H9 (cell line): ENCODE results near the gene SEMA3D. TPM values are rescaled to one million over a fixed set of nuclear protein-coding genes. Genes with fewer than 3 reads are reported as not detected.

Experiments used
- DNase-seq: peaks from one replicate; pipeline ENCODE4 v3.0.0-alpha.2; 2017
- H2AFZ ChIP-seq: one replicate; pipeline ENCODE4 v1.6.1; 2013; ENCODE audit warnings: mild to moderate bottlenecking, low read length, control low read depth, moderate library complexity
- H2AK5ac ChIP-seq: 2 replicates; pipeline ENCODE4 v1.6.1; 2013; ENCODE audit warnings: low read length, control low read depth, mixed read lengths; ENCODE audit not compliant: insufficient read length
- H2BK120ac ChIP-seq: one replicate; pipeline ENCODE4 v1.6.1; 2013; ENCODE audit warnings: low read depth, mild to moderate bottlenecking, low read length, control low read depth, inconsistent platforms; ENCODE audit not compliant: poor library complexity, severe bottlenecking
- H2BK12ac ChIP-seq: 2 replicates; pipeline ENCODE4 v1.6.1; 2013; ENCODE audit warnings: low read length, control low read depth, mixed read lengths, low read depth; ENCODE audit not compliant: insufficient read length
- H2BK15ac ChIP-seq: 2 replicates; pipeline ENCODE4 v1.6.1; 2013; ENCODE audit warnings: low read depth, low read length, control low read depth
- H2BK20ac ChIP-seq: one replicate; pipeline ENCODE4 v1.6.1; 2013; ENCODE audit warnings: low read depth, mild to moderate bottlenecking, low read length, control low read depth, inconsistent platforms; ENCODE audit not compliant: poor library complexity, severe bottlenecking
- H2BK5ac ChIP-seq: 2 replicates; pipeline ENCODE4 v1.6.1; 2013; ENCODE audit warnings: low read length, control low read depth, mixed read lengths; ENCODE audit not compliant: insufficient read length
- H3K14ac ChIP-seq: 2 replicates; pipeline ENCODE4 v1.6.1; 2013; ENCODE audit warnings: low read length, control low read depth; ENCODE audit not compliant: insufficient read depth
- H3K18ac ChIP-seq: 2 replicates; pipeline ENCODE4 v1.6.1; 2013; ENCODE audit warnings: low read depth, mild to moderate bottlenecking, mixed read lengths, low read length, control low read depth; ENCODE audit not compliant: insufficient read length
- H3K23ac ChIP-seq: 2 replicates; pipeline ENCODE4 v1.6.1; 2013; ENCODE audit warnings: low read length, control low read depth, mixed read lengths, low read depth; ENCODE audit not compliant: insufficient read length
- H3K23me2 ChIP-seq: 2 replicates; pipeline ENCODE4 v1.6.1; 2013; ENCODE audit warnings: low read depth, mild to moderate bottlenecking, mixed read lengths, low read length, control low read depth; ENCODE audit not compliant: insufficient read length, poor library complexity, severe bottlenecking
- H3K27ac ChIP-seq: 2 replicates; pipeline ENCODE4 v1.5.1; 2013; ENCODE audit warnings: low read length, control low read depth, mixed read lengths, low read depth; ENCODE audit not compliant: insufficient read length
- H3K27me3 ChIP-seq: 2 replicates; pipeline ENCODE4 v1.6.1; 2013; ENCODE audit warnings: low read length, control low read depth, inconsistent platforms; ENCODE audit not compliant: insufficient read depth
- H3K4ac ChIP-seq: 2 replicates; pipeline ENCODE4 v1.6.1; 2013; ENCODE audit warnings: low read depth, mild to moderate bottlenecking, control low read depth, inconsistent platforms, low read length, moderate library complexity
- H3K4me1 ChIP-seq: 2 replicates; pipeline ENCODE4 v1.6.1; 2013; ENCODE audit warnings: low read length, control low read depth, inconsistent platforms; ENCODE audit not compliant: insufficient read depth
- H3K4me2 ChIP-seq: 2 replicates; pipeline ENCODE4 v1.6.1; 2013; ENCODE audit warnings: low read length, control low read depth, mixed read lengths; ENCODE audit not compliant: insufficient read length, insufficient read depth
- H3K56ac ChIP-seq: 2 replicates; pipeline ENCODE4 v1.6.1; 2013; ENCODE audit warnings: low read depth, mild to moderate bottlenecking, mixed read lengths, low read length, control low read depth; ENCODE audit not compliant: insufficient read length
- H3K79me1 ChIP-seq: 2 replicates; pipeline ENCODE4 v1.6.1; 2013; ENCODE audit warnings: low read depth, mild to moderate bottlenecking, moderate library complexity, low read length, control low read depth, inconsistent platforms; ENCODE audit not compliant: insufficient read depth, poor library complexity, severe bottlenecking
- H3K79me2 ChIP-seq: 2 replicates; pipeline ENCODE4 v1.6.1; 2013; ENCODE audit warnings: low read length, control low read depth, inconsistent platforms; ENCODE audit not compliant: insufficient read depth
- H3K9ac ChIP-seq: 2 replicates; pipeline ENCODE4 v1.6.1; 2013; ENCODE audit warnings: low read length, control low read depth, mixed read lengths; ENCODE audit not compliant: insufficient read length; ENCODE audit errors: extremely low read depth
- H3K9me3 ChIP-seq: one replicate; pipeline ENCODE4 v1.6.1; 2013; ENCODE audit warnings: low read depth, low read length, inconsistent platforms; ENCODE audit not compliant: control insufficient read depth
- H3T11ph ChIP-seq: one replicate; pipeline ENCODE4 v1.6.1; 2013; ENCODE audit warnings: mild to moderate bottlenecking, low read length, control low read depth, inconsistent platforms
- H4K20me1 ChIP-seq: one replicate; pipeline ENCODE4 v1.6.1; 2013; ENCODE audit not compliant: control insufficient read depth, insufficient read length, insufficient read depth
- H4K5ac ChIP-seq: 2 replicates; pipeline ENCODE4 v1.6.1; 2013; ENCODE audit warnings: low read depth, mild to moderate bottlenecking, mixed read lengths, low read length, control low read depth; ENCODE audit not compliant: insufficient read length
- H4K8ac ChIP-seq: replicated peaks from 2 replicates; pipeline ENCODE4 v1.6.1; 2013; ENCODE audit warnings: low read length, control low read depth, mixed read lengths, low read depth; ENCODE audit not compliant: insufficient read length
- H4K91ac ChIP-seq: 2 replicates; pipeline ENCODE4 v1.6.1; 2013; ENCODE audit warnings: low read depth, mild to moderate bottlenecking, moderate library complexity, mixed read lengths, low read length, control low read depth; ENCODE audit not compliant: insufficient read length
- H3K27ac Mint-ChIP-seq, 3 experiments: 2 replicates in 2 of 3; 3 replicates in 1 of 3; pipeline ENCODE4 v1.8.0; 2020 to 2021; ENCODE audit warnings: mixed read lengths in 3 of 3, mild to moderate bottlenecking in 1 of 3, moderate library complexity in 1 of 3
- H3K27me3 Mint-ChIP-seq: 2 replicates; pipeline ENCODE4 v1.8.0; 2021; ENCODE audit warnings: low read depth, mild to moderate bottlenecking, moderate library complexity, mixed read lengths
- H3K36me3 Mint-ChIP-seq, 3 experiments: 2 replicates in 2 of 3; 3 replicates in 1 of 3; pipeline ENCODE4 v1.8.0; 2020 to 2021; ENCODE audit warnings: low read depth in 3 of 3, mixed read lengths in 3 of 3; ENCODE audit not compliant: insufficient read depth in 1 of 3
- H3K4me1 Mint-ChIP-seq, 2 experiments: 2 replicates each; pipeline ENCODE4 v1.8.0; 2020; ENCODE audit warnings: mixed read lengths in 2 of 2
- H3K4me3 Mint-ChIP-seq, 2 experiments: 2 replicates in 1 of 2; 3 replicates in 1 of 2; pipeline ENCODE4 v1.8.0; 2020 to 2021; ENCODE audit warnings: mild to moderate bottlenecking in 2 of 2, mixed read lengths in 2 of 2, moderate library complexity in 1 of 2
- H3K9me3 Mint-ChIP-seq, 2 experiments: 2 replicates in 1 of 2; 3 replicates in 1 of 2; pipeline ENCODE4 v1.8.0; 2020; ENCODE audit warnings: mild to moderate bottlenecking in 2 of 2, mixed read lengths in 2 of 2, moderate library complexity in 1 of 2
- CTCF ChIP-seq: fragments of 200-600 bp; sonication (generic); conservative IDR thresholded peaks from 3 replicates; pipeline ENCODE4 v1.8.0; 2021; ENCODE audit warnings: antibody characterized with exemption, mild to moderate bottlenecking
- WGBS: extraction: QIAGEN DNeasy Blood & Tissue Kit; methylation state at CpG from one replicate; pipeline ENCODE4 v1.1.7; 2013; ENCODE audit warnings: missing lambda C conversion rate, low lambda C conversion rate, mixed read lengths; ENCODE audit not compliant: insufficient read length; ENCODE audit errors: extremely low coverage; 5-methylcytosine and 5-hydroxymethylcytosine counted together
- total RNA-seq: library from RNA; stranded (reverse); gene quantifications from 2 replicates; pipeline ENCODE4 v1.2.1, GENCODE V29; 2021

SEMA3D gene
- total RNA-seq, 1 experiment from 2014 or later = 5.4 TPM

GRCh38 chr7:84949501-84949900 is 237.4 kb downstream of the SEMA3D start:
- H4K20me1 ChIP-seq = no peaks in the 10 kb centered on the region
- H4K8ac ChIP-seq = no peak overlapping the region
- H2AK5ac ChIP-seq = no peak overlapping the region
- H3T11ph ChIP-seq = no peak overlapping the region
- H3K27ac Mint-ChIP-seq = no peak overlapping the region
- no peak overlapping the region for H4K5ac ChIP-seq
- WGBS = no CpG with 5 or more reads among the region's 2 CpGs
- no peak overlapping the region for H3K14ac ChIP-seq
- no peaks in the 10 kb centered on the region for H3K4me1 ChIP-seq
- H2BK12ac ChIP-seq = no peak overlapping the region
- H3K27me3 Mint-ChIP-seq = no peaks in the 10 kb centered on the region
- H2BK5ac ChIP-seq = no peak overlapping the region
- no peaks in the 10 kb centered on the region for H3K23me2 ChIP-seq
- no peak overlapping the region for H3K4ac ChIP-seq
- no peak overlapping the region for H3K9ac ChIP-seq
- no peaks in the 10 kb centered on the region for H3K79me2 ChIP-seq
- H3K9me3 Mint-ChIP-seq = no peaks in the 10 kb centered on the region
- no peaks in the 10 kb centered on the region for H3K36me3 Mint-ChIP-seq
- H3K9me3 ChIP-seq = no peaks in the 10 kb centered on the region
- no peak overlapping the region for H3K4me3 Mint-ChIP-seq
- DNase-seq = no peak
- no peak overlapping the region for H2BK20ac ChIP-seq
- peaks cover 3% of the 10 kb centered on the region in 2 experiments; a peak in 3 of 4 replicates for H3K4me1 Mint-ChIP-seq
- no peak overlapping the region for H3K4me2 ChIP-seq
- H3K27ac ChIP-seq = no peak overlapping the region
- no peak overlapping the region for H3K18ac ChIP-seq
- H3K79me1 ChIP-seq = no peaks in the 10 kb centered on the region
- TF ChIP-seq CTCF = no peak
- no peaks in the 10 kb centered on the region for H3K27me3 ChIP-seq
- no peak overlapping the region for H2BK15ac ChIP-seq
- no peak overlapping the region for H4K91ac ChIP-seq
- no peak overlapping the region for H3K56ac ChIP-seq
- H3K23ac ChIP-seq = no peak overlapping the region
- no peak overlapping the region for H2AFZ ChIP-seq
- no peak overlapping the region for H2BK120ac ChIP-seq
